K562 (cell line): ENCODE measurements around the gene RBMS1. TPM values are rescaled to one million over a fixed set of nuclear protein-coding genes. Genes with fewer than 3 reads are reported as not detected.

ENCODE experiments used
- ATAC-seq: fragments of 200-7000 bp; cut with Tn5 transposase; 3 replicates; pipeline ENCODE4 v1.9.1; 2020; ENCODE audit warnings: moderate library complexity
- BruUV-seq: library from RNA; stranded (reverse); fragments of 400-500 nt; replicated peaks from 2 replicates; lab custom pipeline; 2021; lab: Mats Ljungman, UMichigan
- CTCF ChIA-PET: fragments of 300-600 bp; formaldehyde crosslinking; extraction: SDS; loops from one replicate; lab custom pipeline; 2021; ENCODE audit warnings: low intra/inter-chr PET ratio; lab: Yijun Ruan, JAX
- POLR2A ChIA-PET: fragments of 300-600, 350-650 bp; sonication (Branson Sonifier 250); formaldehyde crosslinking; extraction: SDS; loops from one replicate; lab custom pipeline; 2021; ENCODE audit warnings: antibody characterized with exemption, inconsistent platforms; lab: Yijun Ruan, JAX
- DNase-seq, 4 experiments: peaks; one replicate each; pipeline versions ENCODE4 v3.0.0 to v3.0.0-alpha.2; 2011 to 2018; ENCODE audit warnings: low spot score in 3 of 4, mixed read lengths in 3 of 4; ENCODE audit errors: extremely low read depth in 1 of 4
- FAIRE-seq: peaks from 2 replicates; lab custom pipeline; 2011; peaks lifted over from hg19 to GRCh38; lab: Jason Lieb, UNC
- H2AFZ ChIP-seq: 2 replicates; pipeline ENCODE4 v1.6.0; 2011; ENCODE audit warnings: low read depth, low read length, control low read depth, inconsistent platforms
- H3K27ac ChIP-seq: fragments of 200-600 bp; 3 replicates; pipeline ENCODE4 v1.8.0; 2011; ENCODE audit warnings: low read depth, mild to moderate bottlenecking, control low read depth, inconsistent platforms, low read length, moderate library complexity, mixed read lengths; ENCODE audit errors: extremely low read depth
- H3K27me3 ChIP-seq, 2 experiments: fragments of 300-600 bp in 1 of 2; 2 replicates in 1 of 2; 3 replicates in 1 of 2; pipeline versions ENCODE4 v1.6.0 to v1.8.0; 2011; ENCODE audit warnings: inconsistent platforms in 2 of 2, low read length in 2 of 2, mild to moderate bottlenecking in 1 of 2, mixed read lengths in 1 of 2, moderate library complexity in 1 of 2; ENCODE audit not compliant: control insufficient read depth in 2 of 2, insufficient read depth in 2 of 2
- H3K36me3 ChIP-seq: fragments of 300-600 bp; 3 replicates; pipeline ENCODE4 v1.8.0; 2011; ENCODE audit warnings: mild to moderate bottlenecking, low read length, inconsistent platforms; ENCODE audit not compliant: control insufficient read depth, insufficient read depth
- H3K4me1 ChIP-seq, 2 experiments: fragments of 200-600 bp in 1 of 2; replicated peaks in 1 of 2; 2 replicates in 1 of 2; 3 replicates in 1 of 2; pipeline versions ENCODE4 v1.5.1 to v1.8.0; 2011; ENCODE audit warnings: inconsistent platforms in 2 of 2, low read length in 2 of 2, mild to moderate bottlenecking in 1 of 2, mixed read lengths in 1 of 2, moderate library complexity in 1 of 2; ENCODE audit not compliant: control insufficient read depth in 2 of 2, insufficient read depth in 2 of 2
- H3K4me2 ChIP-seq: 2 replicates; pipeline ENCODE4 v1.6.1; 2011; ENCODE audit warnings: low read length, control low read depth, inconsistent platforms, mixed read lengths; ENCODE audit not compliant: insufficient read depth
- H3K4me3 ChIP-seq: fragments of 200-600 bp; sonication (generic), shearing (Covaris generic); 2 replicates; pipeline ENCODE4 v1.5.1; 2016; ENCODE audit warnings: control low read depth, inconsistent platforms
- H3K79me2 ChIP-seq: fragments of 200-600 bp; 3 replicates; pipeline ENCODE4 v1.8.0; 2011; ENCODE audit warnings: low read length, inconsistent platforms; ENCODE audit not compliant: control insufficient read depth, insufficient read depth
- H3K9ac ChIP-seq, 2 experiments: 2 replicates each; pipeline versions ENCODE4 v1.6.0 to v1.6.1; 2011; ENCODE audit warnings: low read depth in 2 of 2, low read length in 2 of 2, control low read depth in 1 of 2, inconsistent platforms in 1 of 2, mild to moderate bottlenecking in 1 of 2, mixed read lengths in 1 of 2; ENCODE audit not compliant: insufficient read depth in 1 of 2
- H3K9me1 ChIP-seq: one replicate; pipeline ENCODE4 v1.6.0; 2011; ENCODE audit warnings: inconsistent platforms, mild to moderate bottlenecking, low read length, moderate library complexity; ENCODE audit not compliant: control insufficient read depth, insufficient read depth
- H3K9me3 ChIP-seq: replicated peaks from 2 replicates; pipeline ENCODE4 v1.5.1; 2011; ENCODE audit warnings: low read depth, low read length, inconsistent platforms; ENCODE audit not compliant: control insufficient read depth, insufficient read depth
- H4K20me1 ChIP-seq: replicated peaks from 2 replicates; pipeline ENCODE4 v1.6.1; 2011; ENCODE audit warnings: low read length, inconsistent platforms, mixed read lengths; ENCODE audit not compliant: control insufficient read depth, insufficient read depth
- MAX ChIP-seq: sonication (generic); formaldehyde crosslinking; IDR thresholded peaks from 2 replicates; pipeline ENCODE4 v1.9.0; 2022; ENCODE audit warnings: mild to moderate bottlenecking, missing genetic modification reagents
- ZBTB11 ChIP-seq, 3 experiments: fragments of 200-800 bp in 1 of 3; fragments of 250-450 bp in 1 of 3; fragments of 450-650 bp in 1 of 3; sonication (Bioruptor Pico) in 1 of 3; sonication (Bioruptor generic) in 1 of 3; formaldehyde crosslinking in 1 of 3; IDR thresholded peaks; 2 replicates each; pipeline versions ENCODE4 v1.6.1 to v1.8.0; 2016 to 2022; ENCODE audit warnings: mild to moderate bottlenecking in 2 of 3, missing genetic modification characterization in 2 of 3, missing compliant biosample characterization in 1 of 3, moderate library complexity in 1 of 3
- ZBTB9 ChIP-seq: fragments of 450-650 bp; formaldehyde crosslinking; IDR thresholded peaks from 2 replicates; pipeline ENCODE4 v1.4.0; 2020; ENCODE audit warnings: mild to moderate bottlenecking, moderate library complexity
- ZNF407 ChIP-seq: fragments of 450-650 bp; IDR thresholded peaks from 2 replicates; pipeline ENCODE4 v1.6.1; 2016; ENCODE audit warnings: low read depth
- WGBS: fragments of 100-300 bp; shearing (Covaris generic); methylation state at CpG from one replicate; pipeline ENCODE4 v1.1.6; 2016; ENCODE audit warnings: low coverage, mixed read lengths; ENCODE audit not compliant: insufficient coverage; ENCODE audit errors: missing lambda C conversion rate; 5-methylcytosine and 5-hydroxymethylcytosine counted together
- in situ Hi-C: fragments of 300-500 bp; cut with MboI; formaldehyde crosslinking; loops from 4 replicates; pipeline ENCODE4 v1.15.0; 2018; ENCODE audit warnings: inconsistent platforms, mixed read lengths
- intact Hi-C: fragments of 100-400 bp; cut with micrococcal nuclease; formaldehyde crosslinking; loops from 2 replicates; pipeline ENCODE4 v1.14.2; 2022
- polyA plus RNA-seq, 8 experiments: library from polyadenylated mRNA; depleted of rRNA in 4 of 8; stranded (reverse) in 5 of 8; unstranded in 3 of 8; fragments of >200 nt; fragmentation: Nextera tagmentation in 2 of 8; fragmentation: Illumina TruSeq in 1 of 8; extraction: Ambion mirVana in 2 of 8; extraction: Trizol in 1 of 8; gene quantifications; 2 replicates each; pipeline versions ENCODE4 v1.2.1 to v1.2.3, GENCODE V29; 2011 to 2014; ENCODE audit warnings: inconsistent platforms in 1 of 8, missing spikeins in 1 of 8
- total RNA-seq, 7 experiments: library from RNA; depleted of rRNA in 6 of 7; stranded (reverse); fragments of >200 nt in 6 of 7; fragmentation: Illumina TruSeq in 2 of 7; extraction: Trizol in 2 of 7; gene quantifications; 2 replicates each; pipeline versions ENCODE4 v1.2.1 to v1.2.3, GENCODE V29; 2011 to 2021; ENCODE audit warnings: low replicate concordance in 1 of 7

Gene RBMS1
- total and polyA plus RNA-seq, 9 of the 15 experiments (the other 6 are each of a cell fraction or from before 2014, with no cell fraction given): 0.04 to 0.31 (median 0.09) TPM; not detected in 6

GRCh38 chr2:160368988-160369930, 124.3 kb downstream of the RBMS1 start:
- Histone ChIP-seq H3K4me1 (no peaks in the 10 kb centered on the region), H3K27me3 (no peaks in the 10 kb centered on the region), H3K4me3 (no peak overlapping the region), H3K9ac (no peak overlapping the region), H3K27ac (no peak overlapping the region), H3K36me3 (no peaks in the 10 kb centered on the region), H2AFZ (no peak overlapping the region), H3K9me3 (no peaks in the 10 kb centered on the region), H3K79me2 (no peaks in the 10 kb centered on the region), H3K9me1 (no peaks in the 10 kb centered on the region), H4K20me1 (no peaks in the 10 kb centered on the region), H3K4me2 (no peak overlapping the region)
- in situ Hi-C loops: no loop called here
- no peak for DNase-seq
- no TSS peak for BruUV-seq
- POLR2A ChIA-PET: interaction anchor here (0.7 kb wide), 1 partner anchor 63 kb away, joined by 3 read pairs; no protein-coding TSS in a partner anchor
- no peak for FAIRE-seq
- 0% methylated on average over 7 of the region's 7 CpGs for WGBS
- CTCF ChIA-PET: no interaction called here
- ATAC-seq: no peak
- intact Hi-C loops: no loop called here
- no peak for TF ChIP-seq ZBTB11 (CRISPR knock-in tag; IDR thresholded peaks at IDR 0.05)
- no peak for TF ChIP-seq MAX (CRISPR knock-in tag)
- TF ChIP-seq ZNF407: no peak
- TF ChIP-seq ZBTB9: no peak
